Gastrocnemius medialis (tissue), 4 donors: ENCODE results near the gene AGAP3. TPM values are rescaled to one million over a fixed set of nuclear protein-coding genes. Genes with fewer than 3 reads are reported as not detected.

ENCODE experiments used
- ATAC-seq, 2 donors: fragments of 150-250 bp; one replicate each; pipeline ENCODE4 v1.9.1; 2016
- DNase-seq, 2 donors: peaks; one replicate each; pipeline ENCODE4 v3.0.0-alpha.2; 2019
- H3K27ac ChIP-seq, 4 donors: fragments of 200-600 bp; sonication (generic); 1 replicate in 1 of 4; 2 replicates in 3 of 4; pipeline ENCODE4 v1.5.1; 2016 to 2018; ENCODE audit warnings: mild to moderate bottlenecking in 2 of 4, moderate library complexity in 1 of 4
- H3K27me3 ChIP-seq, 3 donors: fragments of 200-600 bp; sonication (generic) in 2 of 3; 1 replicate in 1 of 3; 2 replicates in 2 of 3; pipeline versions ENCODE4 v1.5.1 to v1.6.0; 2016 to 2019; ENCODE audit warnings: mild to moderate bottlenecking in 1 of 3, moderate library complexity in 1 of 3
- H3K36me3 ChIP-seq, 2 donors: fragments of 200-600 bp; sonication (generic) in 1 of 2; one replicate each; pipeline ENCODE4 v1.5.1; 2017 to 2018
- H3K4me1 ChIP-seq, 2 donors: fragments of 200-600 bp; sonication (generic) in 1 of 2; one replicate each; pipeline ENCODE4 v1.5.1; 2016 to 2017; ENCODE audit warnings: mild to moderate bottlenecking in 2 of 2
- H3K4me3 ChIP-seq, 4 donors: fragments of 200-600 bp; sonication (generic) in 3 of 4; 1 replicate in 1 of 4; 2 replicates in 3 of 4; pipeline ENCODE4 v1.5.1; 2016 to 2019; ENCODE audit warnings: mild to moderate bottlenecking in 2 of 4
- H3K9me3 ChIP-seq, 3 donors: fragments of 200-600 bp; sonication (generic) in 2 of 3; 1 replicate in 1 of 3; 2 replicates in 2 of 3; pipeline ENCODE4 v1.5.1; 2016 to 2019
- POLR2A ChIP-seq, 2 donors: fragments of 450-650 bp; IDR thresholded peaks; one replicate each; pipeline ENCODE4 v1.6.1; 2017; ENCODE audit warnings: antibody characterized with exemption in 2 of 2, mild to moderate bottlenecking in 2 of 2, moderate library complexity in 2 of 2
- in situ Hi-C, 4 donors: fragments of 200-750 bp; cut with MboI; loops; one replicate each; pipeline versions ENCODE4 v1.15.0 to v1.8.0; 2017; ENCODE audit warnings: low sequenced_read_pairs in 4 of 4
- intact Hi-C: fragments of 100-400 bp; cut with DNase I; formaldehyde crosslinking; loops from one replicate; pipeline ENCODE4 v1.15.1; 2023; ENCODE audit warnings: low total_unique reads
- total RNA-seq, 4 donors: library from RNA; depleted of rRNA; stranded (reverse); fragments of >200 nt; gene quantifications; one replicate each; pipeline versions ENCODE4 v1.1.0 to v1.2.3, GENCODE V29; 2016
- TF ChIP-seq, protein P1 (sequence below), 5 experiments: fragments of 450-650 bp in 3 of 5; fragments of 200-600 bp in 2 of 5; sonication (generic) in 2 of 5; IDR thresholded peaks in 4 of 5; conservative IDR thresholded peaks in 1 of 5; 1 replicate in 4 of 5; 2 replicates in 1 of 5; pipeline ENCODE4 v1.5.1; 2016 to 2019; ENCODE audit warnings: antibody characterized with exemption in 5 of 5, mild to moderate bottlenecking in 3 of 5, moderate library complexity in 3 of 5

AGAP3 gene
- total RNA-seq, 4 donors from 2014 or later, result 31.1 to 65.3 (median 36.3) TPM

DNA sequence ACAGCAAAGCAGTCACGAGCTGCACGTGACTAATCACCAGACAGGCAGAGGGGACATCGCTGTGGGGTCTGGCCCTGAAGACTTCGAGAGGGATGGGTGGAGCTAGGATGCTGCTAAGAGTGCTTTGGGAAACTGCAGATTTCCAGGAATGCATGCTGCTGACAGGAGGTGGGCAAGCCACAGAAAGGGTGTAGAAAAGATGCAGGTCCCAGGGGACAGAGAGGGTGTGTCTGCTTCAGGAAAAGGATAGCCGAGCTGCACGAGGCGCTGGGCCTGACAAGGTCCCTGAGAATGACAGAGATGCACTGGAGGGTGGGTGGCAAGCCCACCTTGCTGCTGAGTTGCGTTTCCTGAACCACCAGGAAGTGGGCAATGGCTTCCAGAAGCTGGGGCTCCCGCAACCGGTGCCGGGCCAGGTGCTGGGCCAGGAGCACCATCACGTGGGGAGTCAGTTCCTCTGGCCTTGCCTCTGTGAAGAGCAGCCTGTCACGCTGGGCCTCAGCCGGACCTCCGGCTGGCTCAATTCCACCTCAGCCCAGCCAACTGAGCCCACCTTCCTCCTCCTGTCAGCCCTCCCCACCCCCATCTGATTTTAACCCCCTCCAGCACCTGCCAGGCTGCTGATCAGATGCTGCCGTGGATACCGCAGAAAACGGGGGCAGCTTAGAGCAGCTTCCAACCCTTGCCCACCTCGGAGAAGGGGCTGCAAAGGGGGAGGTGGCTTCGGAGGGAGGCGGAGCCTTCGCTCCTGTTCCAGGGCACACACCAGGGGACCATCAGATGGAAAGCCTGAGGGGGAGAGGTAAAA, 7.8 kb upstream of the AGAP3 start:
- H3K4me1 ChIP-seq, result peaks cover 34 to 38% of the 10 kb centered on the region in 2 donors
- no peaks in the 10 kb centered on the region for H3K27me3 ChIP-seq
- no peak overlapping the region for H3K4me3 ChIP-seq
- peak overlapping the region in 3 of 4 donors; percentile 17 to 96 (median 54) for H3K27ac ChIP-seq
- in situ Hi-C loops, result no loop called here
- ATAC-seq (no peak), DNase-seq (no peak)
- H3K36me3 ChIP-seq, result peaks cover 0 to 17% of the 10 kb centered on the region in 2 donors
- no peak for TF ChIP-seq POLR2A (IDR thresholded peaks at IDR 0.05)
- intact Hi-C loops, result no loop called here
- H3K9me3 ChIP-seq, result no peaks in the 10 kb centered on the region

DNA sequence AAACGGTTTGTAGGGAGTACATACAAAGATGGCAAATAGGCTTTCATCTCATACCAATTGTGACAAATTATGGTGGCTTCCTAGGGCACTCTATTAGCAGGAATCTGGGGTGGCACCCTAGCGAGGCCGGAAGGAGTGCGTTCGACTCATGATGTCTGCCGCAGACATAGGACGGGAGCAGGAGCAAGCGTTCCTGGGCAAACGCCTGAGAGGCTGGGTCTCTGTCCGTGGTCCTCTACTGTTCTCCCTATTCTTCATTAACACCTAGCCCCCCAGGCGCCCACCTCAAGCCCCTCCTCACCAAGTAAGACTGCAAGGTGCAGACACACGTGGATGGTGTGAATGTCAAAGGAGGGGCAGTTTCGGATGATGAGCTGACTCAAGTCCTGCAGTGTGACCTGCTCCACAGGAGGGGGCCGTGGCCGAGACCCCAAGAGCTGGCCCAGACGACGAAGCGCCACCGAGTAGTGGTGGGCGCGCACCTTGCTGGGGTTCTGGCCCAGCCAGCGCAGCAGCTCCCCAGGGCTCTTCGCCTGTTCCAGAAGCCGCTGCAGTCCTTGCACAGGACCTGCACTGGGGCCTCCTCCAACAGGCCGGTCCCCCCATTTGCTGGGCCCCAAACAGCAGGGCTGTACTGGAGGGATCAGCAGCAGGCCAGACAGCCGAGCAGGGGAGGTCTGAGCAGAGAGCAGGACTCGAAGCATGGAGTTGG, 6.9 kb upstream of the AGAP3 start:
- H3K27me3 ChIP-seq, result no peaks in the 10 kb centered on the region
- H3K4me1 ChIP-seq, result peaks cover 34 to 42% of the 10 kb centered on the region in 2 donors
- DNase-seq (no peak), ATAC-seq (no peak)
- no peak for TF ChIP-seq POLR2A (IDR thresholded peaks at IDR 0.05)
- TF ChIP-seq, protein P1, sequence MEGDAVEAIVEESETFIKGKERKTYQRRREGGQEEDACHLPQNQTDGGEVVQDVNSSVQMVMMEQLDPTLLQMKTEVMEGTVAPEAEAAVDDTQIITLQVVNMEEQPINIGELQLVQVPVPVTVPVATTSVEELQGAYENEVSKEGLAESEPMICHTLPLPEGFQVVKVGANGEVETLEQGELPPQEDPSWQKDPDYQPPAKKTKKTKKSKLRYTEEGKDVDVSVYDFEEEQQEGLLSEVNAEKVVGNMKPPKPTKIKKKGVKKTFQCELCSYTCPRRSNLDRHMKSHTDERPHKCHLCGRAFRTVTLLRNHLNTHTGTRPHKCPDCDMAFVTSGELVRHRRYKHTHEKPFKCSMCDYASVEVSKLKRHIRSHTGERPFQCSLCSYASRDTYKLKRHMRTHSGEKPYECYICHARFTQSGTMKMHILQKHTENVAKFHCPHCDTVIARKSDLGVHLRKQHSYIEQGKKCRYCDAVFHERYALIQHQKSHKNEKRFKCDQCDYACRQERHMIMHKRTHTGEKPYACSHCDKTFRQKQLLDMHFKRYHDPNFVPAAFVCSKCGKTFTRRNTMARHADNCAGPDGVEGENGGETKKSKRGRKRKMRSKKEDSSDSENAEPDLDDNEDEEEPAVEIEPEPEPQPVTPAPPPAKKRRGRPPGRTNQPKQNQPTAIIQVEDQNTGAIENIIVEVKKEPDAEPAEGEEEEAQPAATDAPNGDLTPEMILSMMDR (IDR thresholded peaks at IDR 0.05 in 4 of 5, conservative IDR thresholded peaks at IDR 0.05 in 1 of 5), result no peak
- H3K9me3 ChIP-seq, result no peaks in the 10 kb centered on the region
- peak overlapping the region; percentile 90 to 99 (median 94) for H3K27ac ChIP-seq
- H3K4me3 ChIP-seq, result peak overlapping the region; percentile 96 to 99 (median 98)
- H3K36me3 ChIP-seq, result peaks cover 0 to 8% of the 10 kb centered on the region in 2 donors
- in situ Hi-C loops (no loop called here), intact Hi-C loops (no loop called here)

DNA sequence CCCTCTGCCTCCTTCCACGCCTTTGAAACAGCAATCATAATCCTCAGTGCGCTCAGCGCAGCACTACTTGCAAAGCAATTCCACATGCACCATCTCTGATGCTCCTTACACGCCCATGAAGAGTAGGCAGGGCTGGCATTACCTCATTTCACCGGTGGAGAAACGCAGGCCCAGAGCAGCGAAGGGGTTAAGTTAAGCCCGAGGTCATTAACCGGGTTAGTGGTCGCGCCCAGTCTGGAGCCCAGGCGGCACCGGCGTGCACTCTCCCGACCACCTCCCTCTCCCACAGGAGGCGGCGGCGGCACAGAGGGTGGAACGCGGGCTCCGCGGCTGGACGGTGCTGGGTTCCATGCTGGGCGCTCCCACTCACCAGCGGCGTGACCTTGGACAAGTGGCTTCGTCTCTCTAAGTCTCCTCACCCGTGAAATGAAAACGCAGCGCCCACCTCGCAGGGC, 6.2 kb upstream of the AGAP3 start:
- ATAC-seq (peak; percentile 1 to 4), DNase-seq (no peak)
- Histone ChIP-seq H3K27ac (peak overlapping the region; percentile 90 to 99 (median 94)), H3K4me1 (peaks cover 34 to 42% of the 10 kb centered on the region in 2 donors), H3K36me3 (peaks cover 0 to 3% of the 10 kb centered on the region in 2 donors), H3K4me3 (peak overlapping the region; percentile 96 to 99 (median 98)), H3K27me3 (no peaks in the 10 kb centered on the region), H3K9me3 (no peaks in the 10 kb centered on the region)
- no peak for TF ChIP-seq POLR2A (IDR thresholded peaks at IDR 0.05)
- TF ChIP-seq, protein P1 (IDR thresholded peaks at IDR 0.05 in 4 of 5, conservative IDR thresholded peaks at IDR 0.05 in 1 of 5), result no peak
- intact Hi-C loops (loop anchor here (1.0 to 10.0 kb wide), 6 partner anchors 21 to 1385 kb away; partner anchors contain the start of genes ABCB8, ASB10, SLC4A2 and SMARCD3), in situ Hi-C loops (no loop called here)

DNA sequence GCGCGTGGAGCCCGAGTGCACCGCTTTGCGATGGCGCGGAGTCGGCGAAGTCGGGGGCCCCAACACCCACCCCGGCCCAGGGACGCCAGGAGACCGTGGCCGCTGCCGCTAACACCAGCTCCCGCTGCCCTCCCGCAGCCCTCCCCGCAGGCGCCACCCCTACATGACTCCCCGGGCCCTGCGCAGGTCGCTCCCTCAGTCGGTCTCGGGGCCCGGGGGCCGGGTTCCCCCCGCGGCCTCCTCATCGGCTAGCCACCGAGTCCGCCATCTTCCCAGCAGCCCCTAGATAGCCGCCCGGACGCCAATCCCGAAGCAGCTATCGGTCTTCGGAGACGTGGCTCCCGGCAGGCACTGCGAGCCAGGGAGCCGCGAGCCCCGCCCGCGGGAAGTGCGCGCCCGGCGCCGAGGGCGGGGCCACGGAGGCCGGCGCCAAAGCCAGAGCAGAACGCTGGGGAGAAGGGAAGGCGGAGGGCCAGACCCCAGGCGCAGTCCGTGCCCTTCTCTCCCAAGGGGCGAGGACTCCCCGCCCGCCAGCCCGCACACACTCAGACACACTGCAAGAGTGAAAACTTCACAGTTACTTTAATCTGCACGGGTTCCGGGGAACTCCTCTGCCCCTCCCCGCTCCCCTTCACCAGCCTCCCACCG, 5.6 kb upstream of the AGAP3 start, which contains the start of gene FASTK:
TSS of gene FASTK (minus strand) at position 288 of the 648 bp plus-strand sequence. CDS start at position 245, 43 bp downstream.
- TF ChIP-seq, protein P1 (IDR thresholded peaks at IDR 0.05 in 4 of 5, conservative IDR thresholded peaks at IDR 0.05 in 1 of 5), result no peak
- peak; percentile 70 to 79 for TF ChIP-seq POLR2A (IDR thresholded peaks at IDR 0.05)
- Histone ChIP-seq H3K27me3 (no peaks in the 10 kb centered on the region), H3K36me3 (no peaks in the 10 kb centered on the region), H3K4me1 (peaks cover 34 to 47% of the 10 kb centered on the region in 2 donors), H3K4me3 (peak within 1 kb of the TSS; percentile 96 to 99 (median 98)), H3K9me3 (no peaks in the 10 kb centered on the region), H3K27ac (peak within 1 kb of the TSS; percentile 90 to 99 (median 94))
- DNase-seq, result peak; percentile 87 to 90
- in situ Hi-C loops (no loop called here), intact Hi-C loops (loop anchor here (1.0 to 10.0 kb wide), 6 partner anchors 21 to 1384 kb away; partner anchors contain the start of genes ABCB8, ASB10, SLC4A2 and SMARCD3)
- ATAC-seq, result peak; percentile 77 to 85
